Choroid plexus epithelial cell (primary cell): ENCODE data around the gene GSG1L.

Experiments used
- DNase-seq: peaks from one replicate; pipeline ENCODE4 v3.0.0-alpha.2; 2010; ENCODE audit warnings: low read depth
- H3K4me3 ChIP-seq: 2 replicates; pipeline ENCODE4 v1.5.1; 2011; ENCODE audit warnings: low read depth, mild to moderate bottlenecking, control low read depth, low read length, moderate library complexity
- CTCF ChIP-seq: conservative IDR thresholded peaks from 2 replicates; pipeline ENCODE4 v1.5.1; 2011; ENCODE audit warnings: low read depth, mild to moderate bottlenecking, control low read depth, inconsistent platforms, low read length, moderate library complexity

GSG1L gene

GRCh38 chr16:28100810-28101532 lies 37.5 kb upstream of the GSG1L start:
- TF ChIP-seq CTCF = no peak
- no peak overlapping the region for H3K4me3 ChIP-seq
- DNase-seq = no peak

- no peak for DNase-seq
- no peak for TF ChIP-seq CTCF
- no peak overlapping the region for H3K4me3 ChIP-seq
Observed at GRCh38 chr16:28098959-28099945, 35.7 kb upstream of the GSG1L start.

GRCh38 chr16:28098171-28098958 lies 34.9 kb upstream of the GSG1L start:
- no peak for TF ChIP-seq CTCF
- no peak for DNase-seq
- H3K4me3 ChIP-seq = no peak overlapping the region

- no peak overlapping the region for H3K4me3 ChIP-seq
- TF ChIP-seq CTCF = no peak
- DNase-seq = no peak
Observed at GRCh38 chr16:28096983-28097899, 33.7 kb upstream of the GSG1L start.

GRCh38 chr16:28093385-28093725 lies 29.8 kb upstream of the GSG1L start:
- H3K4me3 ChIP-seq = no peak overlapping the region
- DNase-seq = no peak
- TF ChIP-seq CTCF = no peak
